Endothelial cell of umbilical vein (primary cell): Measurements from ENCODE around the gene TRPT1. TPM values are rescaled to one million over a fixed set of nuclear protein-coding genes. Genes with fewer than 3 reads are reported as not detected.

Experiments
- BruUV-seq: library from RNA; stranded (reverse); fragments of 400-500 nt; replicated peaks from 2 replicates; lab custom pipeline; 2021; lab: Mats Ljungman, UMichigan
- CTCF ChIA-PET: fragments of 300-600, 350-600 bp; sonication (Branson Sonifier 250); formaldehyde crosslinking; loops from one replicate; lab custom pipeline; 2021; ENCODE audit warnings: antibody characterized with exemption, inconsistent platforms; lab: Charles Lee
- POLR2A ChIA-PET: fragments of 300-600, 350-600 bp; sonication (Branson Sonifier 250); formaldehyde crosslinking; loops from one replicate; lab custom pipeline; 2021; ENCODE audit warnings: antibody characterized with exemption, inconsistent platforms; lab: Charles Lee
- DNase-seq: peaks from one replicate; pipeline ENCODE4 v3.0.0-alpha.2; 2011; ENCODE audit warnings: low read depth, low spot score
- FAIRE-seq: peaks from 2 replicates; lab custom pipeline; 2011; peaks lifted over from hg19 to GRCh38; lab: Jason Lieb, UNC
- H2AFZ ChIP-seq: 2 replicates; pipeline ENCODE4 v1.6.0; 2012; ENCODE audit warnings: low read depth, low read length, control low read depth, inconsistent platforms
- H3K27ac ChIP-seq: 2 replicates; pipeline ENCODE4 v1.5.1; 2011; ENCODE audit warnings: low read depth, mild to moderate bottlenecking, control low read depth, low read length, moderate library complexity; ENCODE audit not compliant: insufficient read depth
- H3K27me3 ChIP-seq, 2 experiments: 2 replicates each; pipeline versions ENCODE4 v1.6.0 to v1.6.1; 2011; ENCODE audit warnings: low read length in 2 of 2, mixed read lengths in 1 of 2; ENCODE audit not compliant: control insufficient read depth in 2 of 2, insufficient read depth in 2 of 2
- H3K36me3 ChIP-seq, 2 experiments: 2 replicates in 1 of 2; 3 replicates in 1 of 2; pipeline ENCODE4 v1.5.1; 2011; ENCODE audit warnings: low read length in 2 of 2, mild to moderate bottlenecking in 1 of 2, moderate library complexity in 1 of 2; ENCODE audit not compliant: control insufficient read depth in 2 of 2, insufficient read depth in 2 of 2; ENCODE audit errors: extremely low read depth in 1 of 2
- H3K4me1 ChIP-seq: 3 replicates; pipeline ENCODE4 v1.5.1; 2011; ENCODE audit warnings: mild to moderate bottlenecking, low read length; ENCODE audit not compliant: control insufficient read depth, insufficient read depth; ENCODE audit errors: extremely low read depth
- H3K4me2 ChIP-seq: 2 replicates; pipeline ENCODE4 v1.6.1; 2011; ENCODE audit warnings: low read length, control low read depth, mixed read lengths; ENCODE audit not compliant: insufficient read depth
- H3K4me3 ChIP-seq, 3 experiments: fragments of 200-600 bp in 1 of 3; sonication (generic), shearing (Covaris generic) in 1 of 3; replicated peaks in 1 of 3; 2 replicates each; pipeline ENCODE4 v1.5.1; 2011 to 2016; ENCODE audit warnings: control low read depth in 3 of 3, low read length in 3 of 3, mild to moderate bottlenecking in 2 of 3, inconsistent platforms in 1 of 3, low read depth in 1 of 3, moderate library complexity in 1 of 3; ENCODE audit not compliant: insufficient read depth in 1 of 3
- H3K79me2 ChIP-seq: 2 replicates; pipeline ENCODE4 v1.6.0; 2012; ENCODE audit warnings: low read length, inconsistent platforms; ENCODE audit not compliant: control insufficient read depth, insufficient read depth
- H3K9ac ChIP-seq: replicated peaks from 2 replicates; pipeline ENCODE3; 2011; ENCODE audit warnings: low read length, control low read depth; ENCODE audit not compliant: insufficient read depth; ENCODE audit errors: extremely low read depth
- H3K9me1 ChIP-seq: replicated peaks from 3 replicates; pipeline ENCODE4 v1.6.0; 2011; ENCODE audit warnings: mild to moderate bottlenecking, low read length; ENCODE audit not compliant: control insufficient read depth, insufficient read depth; ENCODE audit errors: extremely low read depth
- H3K9me3 ChIP-seq: replicated peaks from 2 replicates; pipeline ENCODE4 v1.5.1; 2012; ENCODE audit warnings: low read length, inconsistent platforms; ENCODE audit not compliant: control insufficient read depth, insufficient read depth
- H4K20me1 ChIP-seq: replicated peaks from 2 replicates; pipeline ENCODE3; 2011; ENCODE audit warnings: mild to moderate bottlenecking, low read length; ENCODE audit not compliant: control insufficient read depth, insufficient read depth; ENCODE audit errors: extremely low read depth
- CTCF ChIP-seq, 2 donors: IDR thresholded peaks; 1 replicate in 1 of 2; 2 replicates in 1 of 2; pipeline ENCODE4 v1.5.1; 2011; ENCODE audit warnings: low read length in 2 of 2, mild to moderate bottlenecking in 2 of 2, moderate library complexity in 2 of 2, control low read depth in 1 of 2, inconsistent platforms in 1 of 2, low read depth in 1 of 2; ENCODE audit not compliant: insufficient read depth in 1 of 2; ENCODE audit errors: extremely low read depth in 1 of 2
- EZH2 ChIP-seq: IDR thresholded peaks from 2 replicates; pipeline ENCODE4 v1.6.1; 2012; ENCODE audit warnings: borderline replicate concordance, low read depth, mild to moderate bottlenecking, moderate library complexity, low read length, inconsistent platforms; ENCODE audit not compliant: severe bottlenecking
- FOS ChIP-seq: IDR thresholded peaks from 2 replicates; pipeline ENCODE4 v1.6.1; 2011; ENCODE audit warnings: mild to moderate bottlenecking, low read length, moderate library complexity, borderline replicate concordance; ENCODE audit not compliant: insufficient read depth
- GATA2 ChIP-seq: IDR thresholded peaks from 2 replicates; pipeline ENCODE4 v1.7.0; 2011; ENCODE audit warnings: low read depth, mild to moderate bottlenecking, moderate library complexity, mixed read lengths, low read length; ENCODE audit not compliant: insufficient read length, insufficient read depth
- JUN ChIP-seq: IDR thresholded peaks from 2 replicates; pipeline ENCODE4 v1.6.1; 2011; ENCODE audit warnings: borderline replicate concordance, low read depth; ENCODE audit not compliant: insufficient read length, insufficient read depth
- MYC ChIP-seq: IDR thresholded peaks from one replicate; pipeline ENCODE4 v1.6.1; 2011; ENCODE audit warnings: mild to moderate bottlenecking, low read depth, low read length
- POLR2A ChIP-seq: IDR thresholded peaks from 2 replicates; pipeline ENCODE4 v1.6.1; 2012; ENCODE audit warnings: low read depth, mild to moderate bottlenecking, control low read depth, low read length
- POLR2AphosphoS5 ChIP-seq: IDR thresholded peaks from 2 replicates; pipeline ENCODE4 v1.6.1; 2012; ENCODE audit warnings: low read depth, mild to moderate bottlenecking, control low read depth, low read length, moderate library complexity; ENCODE audit not compliant: insufficient read depth
- dilution Hi-C: fragments of 300-500 bp; cut with MboI; formaldehyde crosslinking; loops from one replicate; pipeline ENCODE4 v1.15.0; 2019; ENCODE audit warnings: low sequenced_read_pairs; ENCODE audit not compliant: extremely low pct_ligation_motif_present
- intact Hi-C: fragments of 100-400 bp; cut with micrococcal nuclease; formaldehyde crosslinking; loops from one replicate; pipeline ENCODE4 v1.10.0; 2022
- polyA plus RNA-seq, 4 experiments: library from polyadenylated mRNA; depleted of rRNA in 3 of 4; stranded (reverse) in 3 of 4; unstranded in 1 of 4; fragments of >200 nt; gene quantifications; 2 replicates each; pipeline versions ENCODE4 v1.2.1 to v1.2.3, GENCODE V29; 2011 to 2012; ENCODE audit warnings: missing spikeins in 1 of 4
- total RNA-seq: library from RNA; stranded (reverse); gene quantifications from 2 replicates; pipeline ENCODE4 v1.2.3, GENCODE V29; 2021
- TF ChIP-seq, protein P1 (sequence below): IDR thresholded peaks from 2 replicates; pipeline ENCODE4 v1.6.1; 2011; ENCODE audit not compliant: insufficient read depth, insufficient read length

The TRPT1 gene
- total and polyA plus RNA-seq, 2 donors (not counting 3 experiments of a cell fraction or from before 2014, with no cell fraction given), result 26.2 to 56.6 TPM

DNA sequence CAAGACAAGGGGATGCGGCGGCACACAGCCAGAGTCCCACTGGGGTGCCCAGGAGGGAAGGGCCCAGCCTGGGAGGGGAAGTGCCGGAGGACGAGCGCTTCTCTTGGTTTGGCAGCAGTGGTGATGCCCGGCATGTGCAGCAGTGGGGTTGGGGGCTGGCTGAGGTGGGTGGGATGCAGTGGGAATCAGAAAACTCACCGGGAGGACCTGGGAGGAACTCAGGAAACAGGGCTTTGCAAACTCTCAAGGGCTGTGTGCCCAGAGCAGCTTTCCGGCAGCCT lies 16.5 kb downstream of the TRPT1 start:
- POLR2A ChIA-PET, result no interaction called here

More for the DNA sequence above, 16.5 kb downstream of the TRPT1 start:
- Histone ChIP-seq H2AFZ (no peak overlapping the region), H3K4me2 (no peak overlapping the region), H3K4me3 (no peak overlapping the region), H3K27ac (no peak overlapping the region), H3K9me1 (no peaks in the 10 kb centered on the region), H3K27me3 (no peaks in the 10 kb centered on the region), H4K20me1 (no peaks in the 10 kb centered on the region), H3K79me2 (peaks cover 12% of the 10 kb centered on the region), H3K4me1 (peaks cover 34% of the 10 kb centered on the region), H3K9ac (no peak overlapping the region), H3K36me3 (peaks cover 0 to 7% of the 10 kb centered on the region in 2 experiments), H3K9me3 (no peaks in the 10 kb centered on the region)
- intact Hi-C loops (no loop called here), dilution Hi-C loops (no loop called here)
- no peak for TF ChIP-seq FOS
- no peak for TF ChIP-seq MYC
- TF ChIP-seq, protein P1, sequence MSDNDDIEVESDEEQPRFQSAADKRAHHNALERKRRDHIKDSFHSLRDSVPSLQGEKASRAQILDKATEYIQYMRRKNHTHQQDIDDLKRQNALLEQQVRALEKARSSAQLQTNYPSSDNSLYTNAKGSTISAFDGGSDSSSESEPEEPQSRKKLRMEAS, result no peak
- TF ChIP-seq EZH2, result no peak
- TF ChIP-seq GATA2, result no peak
- no peak for TF ChIP-seq CTCF (IDR thresholded peaks at IDR 0.05; ENCODE audit: extremely low read depth in 1 of 2, insufficient read depth in 1 of 2, low read depth in 1 of 2, low read length in 2 of 2)
- TF ChIP-seq JUN, result no peak
- TF ChIP-seq POLR2AphosphoS5, result no peak
- TF ChIP-seq POLR2A, result no peak
- DNase-seq (no peak), FAIRE-seq (no peak)
- no TSS peak for BruUV-seq
- CTCF ChIA-PET, result interaction anchor here (11.5 kb wide), 1 partner anchor 94 kb away, joined by 413 read pairs; the partner anchor contains the start of genes CATSPERZ and ESRRA
